RWPE1 (cell line): ENCODE results near the gene RAD18.

Experiments
- CTCF ChIA-PET: fragments of 350-600 bp; sonication (Branson Sonifier 250); formaldehyde crosslinking; extraction: SDS; loops from one replicate; lab custom pipeline; 2021; lab: Yijun Ruan, JAX
- POLR2A ChIA-PET: fragments of 400-600 bp; formaldehyde crosslinking; extraction: SDS; loops from one replicate; lab custom pipeline; 2020; ENCODE audit warnings: antibody characterized with exemption; ENCODE audit not compliant: low non-redundant PET; lab: Yijun Ruan, JAX
- DNase-seq: peaks from one replicate; pipeline ENCODE4 v3.0.0; 2012; ENCODE audit warnings: low spot score
- H3K27ac ChIP-seq: fragments of 450-650 bp; 2 replicates; pipeline ENCODE4 v1.5.1; 2017
- CTCF ChIP-seq: fragments of 450-650 bp; conservative IDR thresholded peaks from 2 replicates; pipeline ENCODE4 v1.5.1; 2017; ENCODE audit warnings: low read depth, mild to moderate bottlenecking

The RAD18 gene

GRCh38 chr3:8888301-8888915 lies 74.9 kb downstream of the RAD18 start:
- CTCF ChIA-PET: interaction anchor here (1.0 kb wide), 1 partner anchor 119 kb away, joined by 3 read pairs; the partner anchor contains the start of gene OXTR

GRCh38 chr3:8887435-8888300 lies 75.6 kb downstream of the RAD18 start:
- DNase-seq: no peak
- no peak overlapping the region for H3K27ac ChIP-seq
- CTCF ChIA-PET: interaction anchor here (1.0 kb wide), 1 partner anchor 118 kb away, joined by 3 read pairs; the partner anchor contains the start of gene OXTR
- TF ChIP-seq CTCF: no peak
- POLR2A ChIA-PET: no interaction called here

More at GRCh38 chr3:8888301-8888915, 74.9 kb downstream of the RAD18 start:
- no peak for TF ChIP-seq CTCF
- DNase-seq: no peak
- H3K27ac ChIP-seq: no peak overlapping the region
- POLR2A ChIA-PET: no interaction called here

- ChIA-PET POLR2A (no interaction called here), CTCF (no interaction called here)
- H3K27ac ChIP-seq: no peak overlapping the region
- no peak for TF ChIP-seq CTCF
- no peak for DNase-seq
Observed at GRCh38 chr3:8886546-8886945, 76.7 kb downstream of the RAD18 start.

GRCh38 chr3:8885536-8886316 lies 77.5 kb downstream of the RAD18 start:
- no peak for DNase-seq
- no peak for TF ChIP-seq CTCF
- no peak overlapping the region for H3K27ac ChIP-seq
- POLR2A ChIA-PET: no interaction called here
- CTCF ChIA-PET: interaction anchor here (0.6 kb wide), 1 partner anchor 9 kb away, joined by 3 read pairs; no protein-coding TSS in a partner anchor

- ChIA-PET CTCF (no interaction called here), POLR2A (no interaction called here)
- H3K27ac ChIP-seq: no peak overlapping the region
- TF ChIP-seq CTCF: no peak
- no peak for DNase-seq
Observed at GRCh38 chr3:8884630-8885290, 78.5 kb downstream of the RAD18 start.
